ENCODE measurements around the gene EXOC3L4.

EXOC3L4 gene

DNA sequence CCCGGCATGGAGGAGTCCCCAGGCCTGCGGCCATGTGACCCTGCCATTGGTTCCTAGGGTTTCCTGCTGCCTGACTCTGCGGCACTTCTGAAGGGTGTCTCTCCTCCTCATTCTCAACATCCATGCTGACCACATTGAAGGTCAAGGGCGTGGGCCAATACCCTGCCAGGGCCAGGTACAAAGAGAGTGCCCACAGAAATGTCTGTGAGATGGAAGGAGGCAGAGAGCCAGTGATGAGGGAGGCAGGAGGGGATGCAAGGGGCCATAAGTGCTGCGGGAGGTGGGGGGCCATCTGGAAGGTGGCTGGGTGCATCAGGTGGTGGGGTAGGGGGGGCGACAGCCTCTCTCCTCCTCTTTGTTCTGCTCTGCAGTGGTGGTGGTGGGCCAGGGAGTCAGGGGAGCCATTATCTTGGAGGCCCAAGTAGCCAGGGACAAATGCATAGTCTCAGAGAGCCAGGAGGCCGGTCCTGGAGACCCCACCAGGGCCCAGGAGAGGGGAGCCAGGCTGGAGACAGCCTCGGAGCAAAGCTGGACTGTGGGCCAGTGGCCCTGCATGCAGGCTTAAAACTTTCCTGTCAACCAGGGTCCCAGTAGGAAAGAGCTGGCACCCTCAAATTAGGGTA is 24.2 kb upstream of the EXOC3L4 start:
- no peak overlapping the region for H3K4me3 ChIP-seq (ENCODE audit: low read depth, low read length)
- in situ Hi-C loops (cut with HindIII; ENCODE audit: low sequenced_read_pairs): no loop called here
- TF ChIP-seq, protein P1, sequence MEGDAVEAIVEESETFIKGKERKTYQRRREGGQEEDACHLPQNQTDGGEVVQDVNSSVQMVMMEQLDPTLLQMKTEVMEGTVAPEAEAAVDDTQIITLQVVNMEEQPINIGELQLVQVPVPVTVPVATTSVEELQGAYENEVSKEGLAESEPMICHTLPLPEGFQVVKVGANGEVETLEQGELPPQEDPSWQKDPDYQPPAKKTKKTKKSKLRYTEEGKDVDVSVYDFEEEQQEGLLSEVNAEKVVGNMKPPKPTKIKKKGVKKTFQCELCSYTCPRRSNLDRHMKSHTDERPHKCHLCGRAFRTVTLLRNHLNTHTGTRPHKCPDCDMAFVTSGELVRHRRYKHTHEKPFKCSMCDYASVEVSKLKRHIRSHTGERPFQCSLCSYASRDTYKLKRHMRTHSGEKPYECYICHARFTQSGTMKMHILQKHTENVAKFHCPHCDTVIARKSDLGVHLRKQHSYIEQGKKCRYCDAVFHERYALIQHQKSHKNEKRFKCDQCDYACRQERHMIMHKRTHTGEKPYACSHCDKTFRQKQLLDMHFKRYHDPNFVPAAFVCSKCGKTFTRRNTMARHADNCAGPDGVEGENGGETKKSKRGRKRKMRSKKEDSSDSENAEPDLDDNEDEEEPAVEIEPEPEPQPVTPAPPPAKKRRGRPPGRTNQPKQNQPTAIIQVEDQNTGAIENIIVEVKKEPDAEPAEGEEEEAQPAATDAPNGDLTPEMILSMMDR (IDR thresholded peaks at IDR 0.05; ENCODE audit: low read depth, low read length): no peak

DNA sequence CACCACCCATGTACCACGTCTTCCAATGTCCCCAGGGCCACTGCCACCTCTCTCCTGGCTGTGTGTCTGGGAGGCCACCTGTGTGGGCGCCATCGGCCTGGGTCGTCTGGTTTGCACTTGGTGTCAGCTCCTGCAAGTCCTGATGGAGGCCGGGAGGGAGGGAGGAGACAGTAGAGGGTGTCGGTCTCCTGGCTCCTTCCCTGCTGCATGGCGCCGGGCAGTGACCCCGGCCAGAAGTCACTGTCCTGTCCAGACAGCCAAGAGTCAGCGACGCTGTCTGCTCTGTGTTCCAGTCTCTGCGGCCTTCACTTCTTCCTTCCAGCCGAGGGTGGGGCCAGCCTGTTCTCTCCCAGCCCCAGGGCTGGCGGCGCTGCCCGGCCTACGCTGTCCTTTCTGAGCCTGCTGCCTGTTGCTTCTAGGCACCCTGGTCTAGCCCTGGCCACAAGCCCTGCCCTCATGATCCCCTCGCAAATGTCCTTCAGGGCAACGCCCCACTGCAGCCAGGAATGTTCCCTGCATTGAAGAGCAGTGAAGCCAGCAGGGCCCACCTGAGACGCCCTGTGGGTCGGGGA is 23.5 kb upstream of the EXOC3L4 start:
- in situ Hi-C loops (cut with HindIII; ENCODE audit: low sequenced_read_pairs): no loop called here
- TF ChIP-seq, protein P1 (IDR thresholded peaks at IDR 0.05; ENCODE audit: low read depth, low read length): no peak
- no peak overlapping the region for H3K4me3 ChIP-seq (ENCODE audit: low read depth, low read length)
- DNase-seq (ENCODE audit: low read depth, low spot score): no peak

More for the DNA sequence above, 24.2 kb upstream of the EXOC3L4 start:
- no peak for DNase-seq (ENCODE audit: low read depth, low spot score)

DNA sequence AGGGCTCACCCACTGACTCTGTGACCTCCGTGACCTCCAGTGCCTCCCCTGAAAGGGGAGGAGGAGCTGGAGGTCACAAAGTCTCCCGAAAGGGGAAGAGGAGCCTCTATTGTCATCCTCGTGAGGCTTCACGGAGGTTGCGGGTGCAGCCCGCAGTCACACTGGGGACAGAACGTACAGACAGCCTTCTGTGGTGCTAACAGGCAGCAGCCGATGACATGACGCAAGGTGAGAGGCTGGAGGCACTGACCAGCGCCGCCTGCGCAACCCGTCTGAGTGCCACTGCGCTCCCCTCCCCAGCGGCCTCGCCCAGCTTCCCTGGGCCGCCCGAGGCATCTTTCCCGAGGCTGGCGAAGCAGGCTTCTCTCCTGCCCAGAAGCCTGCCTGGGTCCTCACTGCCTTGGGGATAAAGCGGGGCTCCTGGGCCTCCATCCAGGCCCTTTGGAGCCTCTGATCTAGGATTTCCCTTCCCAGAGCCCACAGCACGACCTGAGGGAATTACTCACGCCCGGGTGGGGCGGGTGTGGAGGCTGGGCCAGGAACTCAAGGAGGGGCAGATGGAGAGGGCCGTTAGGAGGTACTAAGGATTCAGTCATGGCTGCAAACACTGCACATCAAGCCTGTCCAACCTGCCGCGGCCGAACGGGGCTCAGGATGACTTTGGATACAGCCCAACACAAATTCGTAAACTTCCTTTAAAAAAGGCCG is 22.8 kb upstream of the EXOC3L4 start:
- no peak overlapping the region for H3K4me3 ChIP-seq (ENCODE audit: low read depth, low read length)
- TF ChIP-seq, protein P1 (IDR thresholded peaks at IDR 0.05; ENCODE audit: low read depth, low read length): no peak
- in situ Hi-C loops (cut with HindIII; ENCODE audit: low sequenced_read_pairs): no loop called here
- no peak for DNase-seq (ENCODE audit: low read depth, low spot score)

- DNase-seq (ENCODE audit: low read depth, low spot score): no peak
- no peak overlapping the region for H3K4me3 ChIP-seq (ENCODE audit: low read depth, low read length)
- TF ChIP-seq, protein P1 (IDR thresholded peaks at IDR 0.05; ENCODE audit: low read depth, low read length): no peak
- in situ Hi-C loops (cut with HindIII; ENCODE audit: low sequenced_read_pairs): no loop called here
These were observed 21.7 kb upstream of the EXOC3L4 start for GRCh38 chr14:103072595-103073366.

DNA sequence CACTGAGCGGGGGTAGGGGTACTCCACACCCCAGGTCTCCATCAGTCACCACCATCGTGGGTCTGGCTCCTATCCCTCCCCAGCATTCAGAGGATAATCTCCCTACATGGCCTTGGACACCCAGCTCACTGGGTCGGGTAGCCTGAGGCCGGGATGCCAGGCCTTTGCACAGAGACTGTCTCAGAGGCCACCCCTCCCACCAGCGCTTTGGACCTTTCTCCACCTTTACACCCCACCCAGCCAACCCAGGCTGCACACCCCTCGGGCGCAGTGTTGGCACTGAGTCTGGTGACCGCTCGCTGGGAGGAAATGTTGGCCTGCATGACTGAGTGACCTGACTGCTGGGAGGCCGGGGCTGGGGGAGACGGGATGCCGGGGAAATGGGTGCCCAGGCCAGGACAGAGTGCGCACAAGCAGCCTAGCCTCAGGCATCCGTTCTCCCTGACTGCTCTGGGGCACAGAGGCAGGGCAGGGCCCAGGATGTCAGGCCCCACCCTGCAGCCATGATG is 21.1 kb upstream of the EXOC3L4 start:
- in situ Hi-C loops (cut with HindIII; ENCODE audit: low sequenced_read_pairs): no loop called here
- DNase-seq (ENCODE audit: low read depth, low spot score): no peak
- no peak overlapping the region for H3K4me3 ChIP-seq (ENCODE audit: low read depth, low read length)

More for the DNA sequence above, 21.1 kb upstream of the EXOC3L4 start:
- TF ChIP-seq, protein P1 (IDR thresholded peaks at IDR 0.05; ENCODE audit: low read depth, low read length): no peak

Measured in astrocyte of the spinal cord (primary cell).